Gastroesophageal sphincter (tissue), 3 donors: ENCODE measurements around the gene FERMT3.

Experiments used
- POLR2A ChIP-seq, 2 donors: fragments of 450-650 bp; IDR thresholded peaks; one replicate each; pipeline ENCODE4 v1.6.1; 2017; ENCODE audit warnings: antibody characterized with exemption in 2 of 2, mild to moderate bottlenecking in 2 of 2, moderate library complexity in 1 of 2
- POLR2AphosphoS5 ChIP-seq: sonication (generic); formaldehyde crosslinking; IDR thresholded peaks from one replicate; pipeline ENCODE4 v1.6.1; 2017; ENCODE audit warnings: antibody characterized with exemption
- TF ChIP-seq, protein P1 (sequence below), 4 experiments: fragments of 200-600 bp in 2 of 4; fragments of 450-650 bp in 2 of 4; sonication (generic) in 1 of 4; IDR thresholded peaks; one replicate each; pipeline ENCODE4 v1.5.1; 2017 to 2019; ENCODE audit warnings: antibody characterized with exemption in 4 of 4, mild to moderate bottlenecking in 2 of 4, moderate library complexity in 2 of 4

DNA sequence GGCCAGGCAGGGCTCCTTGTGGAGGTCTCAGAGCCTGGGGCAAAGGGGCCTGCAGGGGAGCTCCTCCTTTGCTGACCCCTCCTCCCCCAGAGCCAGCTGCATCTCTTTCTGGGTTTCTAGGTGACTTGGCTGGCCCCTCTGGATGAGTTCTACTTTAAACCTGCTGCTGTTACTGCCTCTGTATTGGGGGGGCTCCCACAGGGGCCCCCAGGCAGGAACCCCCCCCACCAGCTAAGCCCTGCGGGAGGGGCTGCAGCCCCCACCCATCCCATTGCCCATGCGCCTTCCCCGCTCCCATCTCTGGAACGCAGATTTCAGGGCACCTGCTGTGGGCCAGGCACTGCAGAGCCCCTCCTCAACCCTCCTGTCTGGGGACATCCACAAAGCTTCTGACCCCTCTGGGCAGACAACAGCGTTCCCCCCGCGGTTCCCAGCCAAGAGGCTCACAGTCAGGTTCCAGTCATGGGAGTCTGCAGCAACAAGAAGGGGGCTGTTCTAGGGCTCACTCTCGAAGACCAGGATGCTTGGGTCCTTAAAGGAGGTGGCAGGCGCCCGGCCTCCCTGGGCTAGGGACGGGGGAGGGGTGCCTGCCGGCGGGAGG, 44.0 kb downstream of the FERMT3 start:
- TF ChIP-seq, protein P1, sequence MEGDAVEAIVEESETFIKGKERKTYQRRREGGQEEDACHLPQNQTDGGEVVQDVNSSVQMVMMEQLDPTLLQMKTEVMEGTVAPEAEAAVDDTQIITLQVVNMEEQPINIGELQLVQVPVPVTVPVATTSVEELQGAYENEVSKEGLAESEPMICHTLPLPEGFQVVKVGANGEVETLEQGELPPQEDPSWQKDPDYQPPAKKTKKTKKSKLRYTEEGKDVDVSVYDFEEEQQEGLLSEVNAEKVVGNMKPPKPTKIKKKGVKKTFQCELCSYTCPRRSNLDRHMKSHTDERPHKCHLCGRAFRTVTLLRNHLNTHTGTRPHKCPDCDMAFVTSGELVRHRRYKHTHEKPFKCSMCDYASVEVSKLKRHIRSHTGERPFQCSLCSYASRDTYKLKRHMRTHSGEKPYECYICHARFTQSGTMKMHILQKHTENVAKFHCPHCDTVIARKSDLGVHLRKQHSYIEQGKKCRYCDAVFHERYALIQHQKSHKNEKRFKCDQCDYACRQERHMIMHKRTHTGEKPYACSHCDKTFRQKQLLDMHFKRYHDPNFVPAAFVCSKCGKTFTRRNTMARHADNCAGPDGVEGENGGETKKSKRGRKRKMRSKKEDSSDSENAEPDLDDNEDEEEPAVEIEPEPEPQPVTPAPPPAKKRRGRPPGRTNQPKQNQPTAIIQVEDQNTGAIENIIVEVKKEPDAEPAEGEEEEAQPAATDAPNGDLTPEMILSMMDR (IDR thresholded peaks at IDR 0.05) = no peak
- TF ChIP-seq POLR2A (IDR thresholded peaks at IDR 0.05) (no peak), POLR2AphosphoS5 (no peak)
